WTC11 (cell line): ENCODE results near the gene FOXI2. TPM values are rescaled to one million over a fixed set of nuclear protein-coding genes. Genes with fewer than 3 reads are reported as not detected.

Experiments used
- ATAC-seq: fragments of 200-7000 bp; cut with Tn5 transposase; 2 replicates; pipeline ENCODE4 v1.10.0; 2021; ENCODE audit warnings: mild to moderate bottlenecking, moderate library complexity
- CTCF ChIA-PET: fragments of 300-600 bp; sonication (Branson Sonifier 250); formaldehyde crosslinking; loops from one replicate; lab custom pipeline; 2021; ENCODE audit warnings: antibody characterized with exemption; lab: Charles Lee
- POLR2A ChIA-PET: fragments of 350-600 bp; sonication (Branson Sonifier 250); formaldehyde crosslinking; loops from one replicate; lab custom pipeline; 2021; ENCODE audit warnings: antibody characterized with exemption; lab: Charles Lee
- DNase-seq: peaks from one replicate; pipeline ENCODE4 v3.0.0; 2021; ENCODE audit warnings: low spot score
- H3K27ac Mint-ChIP-seq: 2 replicates; pipeline ENCODE4 v1.8.0; 2021; ENCODE audit warnings: mixed read lengths
- H3K27me3 Mint-ChIP-seq: 2 replicates; pipeline ENCODE4 v1.8.0; 2021; ENCODE audit warnings: low read depth, mild to moderate bottlenecking, moderate library complexity, mixed read lengths
- H3K36me3 Mint-ChIP-seq: 2 replicates; pipeline ENCODE4 v1.8.0; 2021; ENCODE audit warnings: mixed read lengths
- H3K4me1 Mint-ChIP-seq: 2 replicates; pipeline ENCODE4 v1.8.0; 2022; ENCODE audit warnings: mixed read lengths
- H3K4me3 Mint-ChIP-seq: 2 replicates; pipeline ENCODE4 v1.8.0; 2021; ENCODE audit warnings: mild to moderate bottlenecking, moderate library complexity, mixed read lengths
- H3K9me3 Mint-ChIP-seq: 2 replicates; pipeline ENCODE4 v1.8.0; 2021; ENCODE audit warnings: mixed read lengths
- CBFB ChIP-seq: sonication (generic); formaldehyde crosslinking; IDR thresholded peaks from 2 replicates; pipeline ENCODE4 v1.8.1; 2022; ENCODE audit warnings: mild to moderate bottlenecking, low read depth, missing genetic modification reagents
- CREB1 ChIP-seq: sonication (generic); formaldehyde crosslinking; IDR thresholded peaks from 2 replicates; pipeline ENCODE4 v1.8.0; 2023; ENCODE audit warnings: mild to moderate bottlenecking, missing genetic modification reagents
- CTCF ChIP-seq: fragments of 200-600 bp; IDR thresholded peaks from 2 replicates; pipeline ENCODE4 v1.8.0; 2022; ENCODE audit warnings: antibody characterized with exemption
- FOXJ3 ChIP-seq: sonication (generic); formaldehyde crosslinking; IDR thresholded peaks from 2 replicates; pipeline ENCODE4 v1.9.0; 2021; ENCODE audit warnings: missing genetic modification reagents, mild to moderate bottlenecking, borderline replicate concordance
- FOXK1 ChIP-seq: sonication (generic); formaldehyde crosslinking; IDR thresholded peaks from 2 replicates; pipeline ENCODE4 v1.8.0; 2022; ENCODE audit warnings: mild to moderate bottlenecking, moderate library complexity, missing genetic modification reagents
- FOXP1 ChIP-seq: sonication (generic); formaldehyde crosslinking; IDR thresholded peaks from 2 replicates; pipeline ENCODE4 v1.8.0; 2022; ENCODE audit warnings: missing genetic modification reagents, mild to moderate bottlenecking, moderate library complexity, borderline replicate concordance
- FOXP4 ChIP-seq: sonication (generic); formaldehyde crosslinking; IDR thresholded peaks from 2 replicates; pipeline ENCODE4 v1.8.0; 2022; ENCODE audit warnings: mild to moderate bottlenecking, missing genetic modification reagents
- GABPB1 ChIP-seq: sonication (generic); formaldehyde crosslinking; IDR thresholded peaks from 2 replicates; pipeline ENCODE4 v1.8.1; 2023; ENCODE audit warnings: mild to moderate bottlenecking, missing genetic modification reagents
- NFATC4 ChIP-seq: fragments of 250-450 bp; sonication (Bioruptor Pico); IDR thresholded peaks from 2 replicates; pipeline ENCODE4 v1.9.0; 2021; ENCODE audit warnings: mild to moderate bottlenecking
- NR1H2 ChIP-seq: sonication (generic); formaldehyde crosslinking; IDR thresholded peaks from 2 replicates; pipeline ENCODE4 v1.9.0; 2021; ENCODE audit warnings: mild to moderate bottlenecking, moderate library complexity, missing genetic modification reagents
- OVOL2 ChIP-seq: fragments of 250-450 bp; sonication (Bioruptor Pico); IDR thresholded peaks from 2 replicates; pipeline ENCODE4 v1.9.0; 2021; ENCODE audit warnings: mild to moderate bottlenecking, borderline replicate concordance
- SMAD4 ChIP-seq: sonication (generic); formaldehyde crosslinking; IDR thresholded peaks from 2 replicates; pipeline ENCODE4 v1.8.0; 2022; ENCODE audit warnings: mild to moderate bottlenecking, missing genetic modification reagents
- STAT6 ChIP-seq: sonication (generic); formaldehyde crosslinking; conservative IDR thresholded peaks from 2 replicates; pipeline ENCODE4 v1.8.1; 2023; ENCODE audit warnings: mild to moderate bottlenecking, low read depth, missing genetic modification reagents, moderate library complexity
- TP53 ChIP-seq: sonication (generic); formaldehyde crosslinking; IDR thresholded peaks from 2 replicates; pipeline ENCODE4 v1.8.1; 2023; ENCODE audit warnings: mild to moderate bottlenecking, missing genetic modification reagents
- ZNF423 ChIP-seq: fragments of 250-450 bp; sonication (Bioruptor Pico); IDR thresholded peaks from 2 replicates; pipeline ENCODE4 v2.1.2; 2022; ENCODE audit warnings: mild to moderate bottlenecking, moderate library complexity
- ZNF512 ChIP-seq: sonication (generic); formaldehyde crosslinking; IDR thresholded peaks from 2 replicates; pipeline ENCODE4 v1.8.1; 2022; ENCODE audit warnings: missing genetic modification reagents, borderline replicate concordance
- total RNA-seq: library from RNA; stranded (reverse); gene quantifications from 3 replicates; pipeline ENCODE4 v1.2.3, GENCODE V29; 2021
- TF ChIP-seq, protein P1 (sequence below): sonication (generic); formaldehyde crosslinking; IDR thresholded peaks from 2 replicates; pipeline ENCODE4 v1.8.1; 2022; ENCODE audit warnings: mild to moderate bottlenecking, missing genetic modification reagents, moderate library complexity, borderline replicate concordance
- TF ChIP-seq, protein P2 (sequence below): sonication (generic); formaldehyde crosslinking; IDR thresholded peaks from 2 replicates; pipeline ENCODE4 v1.8.1; 2023; ENCODE audit warnings: mild to moderate bottlenecking, missing genetic modification reagents
- TF ChIP-seq, protein P3 (sequence below): sonication (generic); formaldehyde crosslinking; IDR thresholded peaks from 2 replicates; pipeline ENCODE4 v1.8.1; 2022; ENCODE audit warnings: mild to moderate bottlenecking, moderate library complexity, missing genetic modification reagents
- TF ChIP-seq, protein P4 (sequence below): fragments of 250-450 bp; sonication (Bioruptor Pico); conservative IDR thresholded peaks from 2 replicates; pipeline ENCODE4 v1.9.0; 2021; ENCODE audit warnings: mild to moderate bottlenecking

Gene FOXI2
- total RNA-seq, 1 experiment from 2014 or later: 1.7 TPM

DNA sequence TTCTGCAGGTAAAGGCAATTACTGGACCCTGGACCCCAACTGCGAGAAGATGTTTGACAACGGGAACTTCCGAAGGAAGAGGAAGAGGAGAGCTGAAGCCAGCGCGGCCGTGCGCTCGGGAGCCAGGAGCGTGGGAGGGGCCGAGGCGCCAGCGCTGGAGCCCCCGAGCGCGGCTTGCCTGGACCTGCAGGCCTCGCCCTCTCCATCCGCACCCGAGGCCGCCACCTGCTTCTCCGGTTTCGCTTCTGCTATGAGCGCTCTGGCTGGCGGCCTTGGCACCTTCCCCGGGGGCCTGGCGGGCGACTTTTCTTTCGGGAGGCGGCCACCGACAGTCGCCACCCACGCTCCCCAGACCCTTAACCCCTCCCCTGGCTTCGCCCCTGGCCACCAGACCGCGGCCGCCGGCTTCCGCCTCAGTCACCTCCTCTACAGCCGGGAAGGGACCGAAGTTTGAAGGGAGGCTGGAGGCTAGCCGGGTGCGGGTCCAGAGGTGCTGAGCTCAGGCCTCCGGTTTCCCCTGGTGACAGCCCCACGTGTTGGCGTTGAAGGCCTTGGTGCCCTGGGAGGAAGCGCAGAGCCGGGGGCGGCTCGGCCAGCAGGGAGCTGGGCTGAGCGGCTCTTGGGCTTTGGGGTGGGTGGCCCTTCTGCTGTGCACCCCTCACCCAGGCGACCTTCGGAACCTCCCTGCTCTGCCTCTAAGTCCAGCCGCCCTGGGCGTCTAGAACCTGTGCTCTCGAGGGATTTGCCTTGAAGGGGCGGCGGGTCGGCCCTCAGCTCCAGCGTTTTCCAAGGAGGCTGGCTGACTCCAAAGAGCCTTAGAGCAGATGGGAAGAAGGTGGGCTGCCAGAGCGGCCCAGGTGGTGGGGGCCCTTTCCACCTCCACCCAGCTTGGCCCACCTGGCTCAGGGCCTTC is 1.8 kb downstream of the FOXI2 start:
- ChIA-PET CTCF (interaction anchor here (0.5 to 1.6 kb wide), 4 partner anchors 18 to 473 kb away, joined by 3 to 10 read pairs (median 4); no protein-coding TSS in a partner anchor), POLR2A (no interaction called here)
- DNase-seq (peak; percentile 28), ATAC-seq (0 out of 2 replicates have a peak, but pooled peaks have one; percentile 2)
- peaks cover 68% of the 10 kb centered on the region for H3K27me3 Mint-ChIP-seq
- no peaks in the 10 kb centered on the region for H3K9me3 Mint-ChIP-seq
- H3K4me3 Mint-ChIP-seq: peak overlapping the region; percentile 70
- H3K4me1 Mint-ChIP-seq: peaks cover 16% of the 10 kb centered on the region
- TF ChIP-seq, protein P1, sequence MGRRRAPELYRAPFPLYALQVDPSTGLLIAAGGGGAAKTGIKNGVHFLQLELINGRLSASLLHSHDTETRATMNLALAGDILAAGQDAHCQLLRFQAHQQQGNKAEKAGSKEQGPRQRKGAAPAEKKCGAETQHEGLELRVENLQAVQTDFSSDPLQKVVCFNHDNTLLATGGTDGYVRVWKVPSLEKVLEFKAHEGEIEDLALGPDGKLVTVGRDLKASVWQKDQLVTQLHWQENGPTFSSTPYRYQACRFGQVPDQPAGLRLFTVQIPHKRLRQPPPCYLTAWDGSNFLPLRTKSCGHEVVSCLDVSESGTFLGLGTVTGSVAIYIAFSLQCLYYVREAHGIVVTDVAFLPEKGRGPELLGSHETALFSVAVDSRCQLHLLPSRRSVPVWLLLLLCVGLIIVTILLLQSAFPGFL (CRISPR knock-in tag): no peak
- TF ChIP-seq CREB1: no peak
- TF ChIP-seq OVOL2 (CRISPR knock-in tag): no peak
- TF ChIP-seq NFATC4 (CRISPR knock-in tag): no peak
- TF ChIP-seq FOXK1 (CRISPR knock-in tag): no peak
- TF ChIP-seq FOXJ3: no peak
- no peak for TF ChIP-seq FOXP1 (CRISPR knock-in tag)
- TF ChIP-seq, all 79 proteins: peak for 0
- H3K27ac Mint-ChIP-seq: no peak overlapping the region
- H3K36me3 Mint-ChIP-seq: no peaks in the 10 kb centered on the region

GRCh38 chr10:127739908-127740307 is 2.9 kb downstream of the FOXI2 start:
- Mint-ChIP-seq H3K9me3 (no peaks in the 10 kb centered on the region), H3K4me3 (no peak overlapping the region), H3K36me3 (no peaks in the 10 kb centered on the region), H3K27ac (no peak overlapping the region), H3K4me1 (peaks cover 12% of the 10 kb centered on the region), H3K27me3 (peaks cover 57% of the 10 kb centered on the region)
- ATAC-seq (no peak), DNase-seq (no peak)
- ChIA-PET CTCF (interaction anchor here (1.0 to 1.1 kb wide), 2 partner anchors 16 to 472 kb away, joined by 3 read pairs; no protein-coding TSS in a partner anchor), POLR2A (no interaction called here)
- TF ChIP-seq, protein P2, sequence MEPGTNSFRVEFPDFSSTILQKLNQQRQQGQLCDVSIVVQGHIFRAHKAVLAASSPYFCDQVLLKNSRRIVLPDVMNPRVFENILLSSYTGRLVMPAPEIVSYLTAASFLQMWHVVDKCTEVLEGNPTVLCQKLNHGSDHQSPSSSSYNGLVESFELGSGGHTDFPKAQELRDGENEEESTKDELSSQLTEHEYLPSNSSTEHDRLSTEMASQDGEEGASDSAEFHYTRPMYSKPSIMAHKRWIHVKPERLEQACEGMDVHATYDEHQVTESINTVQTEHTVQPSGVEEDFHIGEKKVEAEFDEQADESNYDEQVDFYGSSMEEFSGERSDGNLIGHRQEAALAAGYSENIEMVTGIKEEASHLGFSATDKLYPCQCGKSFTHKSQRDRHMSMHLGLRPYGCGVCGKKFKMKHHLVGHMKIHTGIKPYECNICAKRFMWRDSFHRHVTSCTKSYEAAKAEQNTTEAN (CRISPR knock-in tag): no peak
- TF ChIP-seq ZNF512 (CRISPR knock-in tag): no peak
- TF ChIP-seq CBFB: no peak
- TF ChIP-seq NR1H2 (CRISPR knock-in tag): no peak
- TF ChIP-seq GABPB1 (CRISPR knock-in tag): no peak
- no peak for TF ChIP-seq ZNF423 (CRISPR knock-in tag)
- TF ChIP-seq CTCF: no peak
- TF ChIP-seq TP53: no peak
- TF ChIP-seq, protein P3, sequence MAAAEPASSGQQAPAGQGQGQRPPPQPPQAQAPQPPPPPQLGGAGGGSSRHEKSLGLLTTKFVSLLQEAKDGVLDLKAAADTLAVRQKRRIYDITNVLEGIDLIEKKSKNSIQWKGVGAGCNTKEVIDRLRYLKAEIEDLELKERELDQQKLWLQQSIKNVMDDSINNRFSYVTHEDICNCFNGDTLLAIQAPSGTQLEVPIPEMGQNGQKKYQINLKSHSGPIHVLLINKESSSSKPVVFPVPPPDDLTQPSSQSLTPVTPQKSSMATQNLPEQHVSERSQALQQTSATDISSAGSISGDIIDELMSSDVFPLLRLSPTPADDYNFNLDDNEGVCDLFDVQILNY: no peak
- no peak for TF ChIP-seq SMAD4 (CRISPR knock-in tag)
- TF ChIP-seq, protein P4, sequence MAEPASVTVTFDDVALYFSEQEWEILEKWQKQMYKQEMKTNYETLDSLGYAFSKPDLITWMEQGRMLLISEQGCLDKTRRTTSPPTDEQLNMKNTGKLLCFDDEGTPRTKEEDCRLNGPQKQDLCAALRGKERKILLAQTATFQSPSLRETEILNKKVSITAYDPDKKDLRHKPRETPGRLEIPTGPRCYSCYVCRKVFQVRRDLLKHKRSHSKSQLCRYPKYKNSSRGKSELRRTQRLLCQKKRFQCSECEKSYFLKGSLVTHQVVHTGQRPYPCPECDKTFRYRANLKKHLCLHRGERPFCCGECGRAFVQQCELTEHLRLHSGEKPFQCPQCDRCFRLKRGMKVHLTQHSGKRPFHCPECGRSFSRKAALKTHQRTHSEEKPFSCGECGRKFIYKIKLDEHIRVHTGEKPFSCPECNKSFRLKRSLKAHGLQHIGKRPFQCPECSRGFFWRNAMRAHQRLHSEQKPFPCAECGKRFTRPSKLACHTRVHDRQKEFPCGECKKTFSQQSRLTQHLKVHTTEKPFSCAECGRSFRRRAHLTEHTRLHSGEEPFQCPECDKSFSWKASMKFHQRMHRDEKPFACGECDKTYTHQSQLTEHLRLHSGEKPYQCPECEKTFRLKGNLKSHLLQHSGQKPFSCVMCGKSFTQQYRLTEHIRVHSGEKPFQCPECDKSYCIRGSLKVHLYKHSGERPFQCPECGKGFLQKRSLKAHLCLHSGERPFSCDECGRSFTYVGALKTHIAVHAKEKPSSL (CRISPR knock-in tag): no peak
- no peak for TF ChIP-seq FOXP4 (CRISPR knock-in tag)
- no peak for TF ChIP-seq STAT6 (CRISPR knock-in tag)
